ENCODE measurements around the gene PKLR.

DNA sequence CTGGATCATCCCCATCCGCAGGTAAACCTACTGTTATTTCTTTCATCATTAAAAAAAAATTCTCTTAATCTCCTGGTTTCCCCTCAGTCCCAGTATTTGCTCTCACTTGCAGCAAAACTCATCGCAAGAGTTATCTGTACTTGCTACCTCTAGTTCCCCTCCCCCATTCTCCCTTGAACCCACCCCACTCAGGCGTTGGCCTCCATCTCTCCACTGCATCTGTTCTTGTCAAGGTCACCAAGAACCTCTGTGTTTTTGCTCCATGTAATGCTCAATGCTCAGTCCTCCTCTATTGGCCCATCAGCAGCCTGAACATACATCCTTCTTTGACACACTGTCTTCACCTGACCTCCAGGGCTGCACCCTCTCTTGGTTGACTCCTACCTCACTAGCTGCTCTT lies 4.6 kb downstream of the PKLR start:
- TF ChIP-seq, protein P1, sequence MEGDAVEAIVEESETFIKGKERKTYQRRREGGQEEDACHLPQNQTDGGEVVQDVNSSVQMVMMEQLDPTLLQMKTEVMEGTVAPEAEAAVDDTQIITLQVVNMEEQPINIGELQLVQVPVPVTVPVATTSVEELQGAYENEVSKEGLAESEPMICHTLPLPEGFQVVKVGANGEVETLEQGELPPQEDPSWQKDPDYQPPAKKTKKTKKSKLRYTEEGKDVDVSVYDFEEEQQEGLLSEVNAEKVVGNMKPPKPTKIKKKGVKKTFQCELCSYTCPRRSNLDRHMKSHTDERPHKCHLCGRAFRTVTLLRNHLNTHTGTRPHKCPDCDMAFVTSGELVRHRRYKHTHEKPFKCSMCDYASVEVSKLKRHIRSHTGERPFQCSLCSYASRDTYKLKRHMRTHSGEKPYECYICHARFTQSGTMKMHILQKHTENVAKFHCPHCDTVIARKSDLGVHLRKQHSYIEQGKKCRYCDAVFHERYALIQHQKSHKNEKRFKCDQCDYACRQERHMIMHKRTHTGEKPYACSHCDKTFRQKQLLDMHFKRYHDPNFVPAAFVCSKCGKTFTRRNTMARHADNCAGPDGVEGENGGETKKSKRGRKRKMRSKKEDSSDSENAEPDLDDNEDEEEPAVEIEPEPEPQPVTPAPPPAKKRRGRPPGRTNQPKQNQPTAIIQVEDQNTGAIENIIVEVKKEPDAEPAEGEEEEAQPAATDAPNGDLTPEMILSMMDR (IDR thresholded peaks at IDR 0.05), result no peak
- no peak for TF ChIP-seq POLR2A (IDR thresholded peaks at IDR 0.05)
